NCI-H748 treated with DMSO at 0.1 percent for 48 hours (cell line): Measurements from ENCODE around the gene M6PR.
"Not testable (repeated sequence)": the region's sequence is repeated elsewhere in the genome, so short reads cannot be mapped to it uniquely, and the experiment has no call there.

Experiments
- DNase-seq: peaks from one replicate; lab custom pipeline; 2025; lab: John Stamatoyannopoulos, UW

Gene M6PR

DNA sequence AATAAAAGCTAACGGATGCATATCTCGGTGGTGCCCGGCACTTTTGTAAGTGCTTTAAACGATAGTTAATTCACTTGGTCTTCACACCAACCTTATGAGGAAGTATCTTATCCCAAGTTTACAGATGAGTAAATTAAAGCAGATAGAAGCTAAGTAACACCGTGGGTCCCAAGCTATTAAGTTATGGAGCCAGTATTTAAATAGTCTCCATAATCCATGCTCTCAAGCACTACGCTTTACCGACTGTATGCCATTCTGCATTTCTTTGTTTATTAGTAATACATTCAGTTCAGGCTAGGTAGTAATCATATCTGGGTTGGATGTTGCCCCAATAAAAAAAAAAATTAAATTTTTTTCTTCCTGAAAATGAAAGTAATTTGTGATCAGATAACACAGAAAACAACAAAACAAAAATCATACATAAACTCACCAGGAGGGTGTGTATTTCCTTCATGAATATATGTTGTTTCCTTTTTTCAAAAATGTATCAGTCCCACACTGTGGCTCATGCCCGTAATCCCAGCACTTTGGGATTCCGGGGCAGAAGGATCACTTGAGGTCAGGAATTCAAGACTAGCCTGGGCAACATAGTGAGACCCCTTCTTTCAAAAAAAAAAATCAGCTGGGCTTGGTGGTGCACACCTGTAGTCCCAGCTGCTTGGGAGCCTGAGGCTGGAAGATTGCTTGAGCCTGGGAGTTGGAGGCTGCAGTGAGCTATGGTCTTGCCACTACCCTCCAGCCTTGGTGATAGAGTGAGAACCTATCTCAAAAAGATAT, 1.4 kb upstream of the M6PR start:
- DNase-seq: no peak

- DNase-seq: no peak
Measured at GRCh38 chr12:8950221-8950527, 729 bp upstream of the M6PR start.

- no peak for DNase-seq
Measured at GRCh38 chr12:8948701-8949341, 624 bp downstream of the M6PR start.

- DNase-seq: no peak
Measured at GRCh38 chr12:8947737-8948136, 1.7 kb downstream of the M6PR start.

DNA sequence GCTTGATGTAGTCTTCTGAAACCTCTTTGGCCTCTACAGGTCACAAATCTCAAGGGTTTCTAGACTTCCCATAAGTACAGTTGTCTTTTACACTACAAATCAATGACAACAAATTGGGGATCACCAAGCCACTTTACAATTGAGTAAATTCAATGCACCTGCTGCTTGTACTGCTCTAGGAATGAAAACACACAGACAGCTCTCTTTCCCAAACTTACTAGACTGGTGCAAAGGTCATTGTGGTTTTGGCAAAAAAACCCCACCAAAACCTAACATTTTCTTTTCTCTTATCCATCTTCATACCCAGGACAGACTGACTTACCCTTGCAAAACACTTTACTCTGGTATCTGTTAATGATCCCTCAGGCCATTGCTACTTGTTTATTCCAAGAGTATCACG, 2.7 kb downstream of the M6PR start:
- no peak for DNase-seq

GRCh38 chr12:8943565-8944186, 5.8 kb downstream of the M6PR start:
- no peak for DNase-seq

GRCh38 chr12:8941691-8942478, 7.6 kb downstream of the M6PR start:
- DNase-seq: no peak

- not testable (repeated sequence) for DNase-seq
Measured at GRCh38 chr12:8937842-8938442, 11.5 kb downstream of the M6PR start.

DNA sequence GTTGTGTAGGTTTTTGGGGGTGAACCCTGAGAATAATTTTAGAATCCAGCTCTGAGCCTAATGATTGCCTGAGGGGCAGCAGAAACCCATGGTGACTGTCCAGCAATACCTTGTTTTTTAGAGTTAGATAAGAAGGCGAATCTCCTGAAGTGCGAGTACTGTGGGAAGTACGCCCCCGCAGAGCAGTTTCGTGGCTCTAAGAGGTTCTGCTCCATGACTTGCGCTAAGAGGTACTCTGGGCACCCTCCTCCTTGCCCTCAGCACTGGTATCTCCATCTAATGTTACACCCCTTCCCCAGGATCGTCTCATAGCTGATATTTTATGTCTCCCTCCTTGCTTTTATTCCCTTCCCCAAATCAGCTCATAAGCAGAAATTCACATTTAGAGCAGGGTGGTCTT, 12.7 kb downstream of the M6PR start:
- DNase-seq: no peak

- not testable (repeated sequence) for DNase-seq
Measured at GRCh38 chr12:8934080-8934479, 15.4 kb downstream of the M6PR start.

DNA sequence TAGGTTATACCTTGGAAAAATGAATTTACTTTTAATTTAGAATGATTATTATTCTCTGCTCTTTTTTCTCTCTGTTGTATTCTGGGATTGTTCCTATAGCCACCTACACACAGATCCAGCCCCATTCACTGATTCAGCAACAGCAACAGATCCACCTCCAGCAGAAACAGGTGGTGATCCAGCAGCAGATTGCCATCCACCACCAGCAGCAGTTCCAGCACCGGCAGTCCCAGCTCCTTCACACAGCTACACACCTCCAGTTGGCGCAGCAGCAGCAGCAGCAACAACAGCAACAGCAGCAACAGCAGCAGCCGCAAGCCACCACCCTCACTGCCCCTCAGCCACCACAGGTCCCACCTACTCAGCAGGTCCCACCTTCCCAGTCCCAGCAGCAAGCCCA, 17.0 kb downstream of the M6PR start:
- DNase-seq: not testable (repeated sequence)

- DNase-seq: not testable (repeated sequence)
Measured at GRCh38 chr12:8930655-8931323, 18.7 kb downstream of the M6PR start.

GRCh38 chr12:8922544-8922943, 26.9 kb downstream of the M6PR start:
- no peak for DNase-seq

- DNase-seq: not testable (repeated sequence)
Measured at GRCh38 chr12:8919643-8920042, 29.8 kb downstream of the M6PR start.

DNA sequence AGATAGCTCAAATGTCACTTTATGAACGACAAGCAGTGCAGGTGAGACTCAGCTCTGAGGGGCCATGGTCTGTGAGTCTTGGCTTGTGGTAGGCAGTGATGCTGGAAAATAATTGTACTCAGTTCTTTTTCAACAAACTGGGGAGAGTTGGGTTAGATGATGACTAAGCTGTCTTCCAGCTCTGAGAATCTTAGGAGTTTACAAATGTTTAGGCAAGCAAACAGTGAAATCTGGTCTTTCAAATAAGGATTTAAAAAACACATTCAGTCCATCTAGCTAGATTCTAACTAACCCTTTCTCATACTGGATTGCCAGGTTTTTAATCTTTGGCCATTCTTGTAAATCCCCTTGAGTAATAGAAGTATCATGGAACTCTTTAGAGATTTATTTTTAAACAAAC, 31.7 kb downstream of the M6PR start:
- DNase-seq: no peak

GRCh38 chr12:8917031-8917430, 32.4 kb downstream of the M6PR start:
- DNase-seq: no peak

DNA sequence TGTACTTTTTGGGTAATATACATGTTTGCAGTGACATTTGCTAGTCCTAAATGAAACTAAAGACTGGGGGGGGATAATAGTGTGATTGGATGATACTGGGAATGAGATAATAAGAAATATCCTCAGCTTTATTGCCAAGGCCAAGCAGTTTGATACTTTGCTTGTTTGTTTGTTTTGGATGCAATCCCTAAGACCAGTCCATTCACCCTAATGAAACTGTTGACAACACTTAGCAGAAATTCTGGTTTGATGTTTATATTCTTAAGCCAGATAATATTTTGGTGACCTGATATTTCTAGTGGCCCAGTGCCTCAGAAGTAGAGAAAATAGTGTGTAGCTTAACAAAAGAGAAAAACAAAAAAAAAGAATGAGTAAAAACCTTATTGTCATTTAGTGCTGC, 33.3 kb downstream of the M6PR start:
- no peak for DNase-seq

DNA sequence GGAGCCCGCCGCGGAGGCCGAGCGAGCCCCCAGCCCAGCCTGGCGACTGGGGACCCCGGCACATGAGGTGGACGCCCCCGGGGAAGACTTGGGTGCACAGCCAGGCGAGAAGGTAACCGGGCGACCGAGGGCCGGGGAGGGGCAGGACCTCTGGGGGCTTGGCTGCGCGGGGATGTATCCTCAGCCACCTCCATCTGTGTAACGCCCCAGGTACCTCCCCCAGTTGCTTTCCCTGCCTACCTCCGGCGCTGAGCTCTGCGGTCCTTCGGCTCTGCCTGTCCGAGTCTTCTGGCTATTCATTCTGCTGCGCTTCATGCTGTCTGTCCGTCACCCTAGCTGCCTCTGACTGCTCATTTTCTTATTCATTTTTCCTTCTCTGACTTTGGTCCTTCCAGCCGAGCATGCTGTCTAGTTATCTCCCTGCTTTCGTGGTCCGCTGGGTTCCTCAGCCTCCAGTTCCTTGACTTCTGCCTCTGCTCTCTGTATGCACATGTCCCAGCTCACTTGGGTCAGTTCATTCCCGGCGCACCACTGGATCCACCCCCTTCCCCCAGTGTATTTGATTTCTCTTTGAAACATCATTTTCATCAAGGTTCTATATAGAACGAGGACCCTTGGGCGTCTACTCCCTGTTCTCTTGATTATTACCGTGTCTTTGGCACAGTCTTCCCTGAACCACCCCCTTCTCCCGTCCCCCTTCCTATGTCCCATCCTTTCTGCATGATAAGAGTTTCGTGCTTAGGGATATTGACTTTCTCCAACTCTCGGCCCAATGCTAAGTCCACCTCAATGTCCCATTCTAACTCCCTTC, 34.5 kb downstream of the M6PR start:
- DNase-seq: peak; percentile 35

GRCh38 chr12:8914033-8914715, 35.3 kb downstream of the M6PR start, which contains the start of gene PHC1:
TSS of gene PHC1 (plus strand) at chr12:8914509. CDS start at chr12:8917678, 3,169 bp downstream.
- DNase-seq: peak; percentile 38

DNA sequence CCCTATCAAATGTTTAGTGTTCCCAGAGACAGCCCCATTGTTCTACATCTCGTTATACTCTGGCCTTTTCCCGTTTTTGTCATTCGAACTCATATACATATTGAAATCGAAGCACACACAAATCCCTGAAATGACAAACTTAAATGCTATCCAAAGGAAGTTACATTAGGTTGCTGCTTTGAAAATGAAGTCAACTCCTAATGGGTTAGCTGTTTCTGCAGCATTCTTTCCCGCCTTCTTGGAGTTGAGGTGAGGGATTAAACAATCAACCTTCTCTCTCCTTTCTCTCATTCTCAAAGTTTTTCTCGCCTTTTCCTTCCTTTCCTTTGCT, 35.8 kb downstream of the M6PR start:
- DNase-seq: no peak
